ENCODE measurements around the gene SULT1C4.

The SULT1C4 gene

GRCh38 chr2:108376774-108377173, 980 bp upstream of the SULT1C4 start:
- no peak for FAIRE-seq

GRCh38 chr2:108377401-108377800, 353 bp upstream of the SULT1C4 start:
- no peak for FAIRE-seq

- no peak for FAIRE-seq
These were observed 1.1 kb downstream of the SULT1C4 start for GRCh38 chr2:108378851-108379250.

GRCh38 chr2:108382196-108382595, 4.4 kb downstream of the SULT1C4 start:
- no peak for FAIRE-seq

- FAIRE-seq, result no peak
These were observed 5.5 kb downstream of the SULT1C4 start for GRCh38 chr2:108383146-108383830.

- FAIRE-seq, result no peak
These were observed 7.1 kb downstream of the SULT1C4 start for GRCh38 chr2:108384662-108385393.

- FAIRE-seq, result no peak
These were observed 7.8 kb downstream of the SULT1C4 start for GRCh38 chr2:108385411-108386071.

- FAIRE-seq, result no peak
These were observed 10.3 kb downstream of the SULT1C4 start for GRCh38 chr2:108388045-108388444.

- no peak for FAIRE-seq
These were observed 12.6 kb downstream of the SULT1C4 start for GRCh38 chr2:108390340-108390739.

GRCh38 chr2:108392029-108392428, 14.3 kb downstream of the SULT1C4 start:
- no peak for FAIRE-seq

- FAIRE-seq, result no peak
These were observed 15.4 kb downstream of the SULT1C4 start for GRCh38 chr2:108393197-108393596.

GRCh38 chr2:108395155-108395554, 17.4 kb downstream of the SULT1C4 start:
- FAIRE-seq, result no peak

GRCh38 chr2:108396845-108397244, 19.1 kb downstream of the SULT1C4 start:
- FAIRE-seq, result no peak

- no peak for FAIRE-seq
These were observed 21.7 kb downstream of the SULT1C4 start for GRCh38 chr2:108399479-108399878.

GRCh38 chr2:108401800-108402199, 24.0 kb downstream of the SULT1C4 start:
- no peak for FAIRE-seq

GRCh38 chr2:108403494-108403893, 25.7 kb downstream of the SULT1C4 start:
- FAIRE-seq, result no peak

GRCh38 chr2:108404784-108405397, 27.1 kb downstream of the SULT1C4 start:
- no peak for FAIRE-seq

- FAIRE-seq, result no peak
These were observed 30.3 kb downstream of the SULT1C4 start for GRCh38 chr2:108407864-108408729.

- no peak for FAIRE-seq
These were observed 32.0 kb downstream of the SULT1C4 start for GRCh38 chr2:108409768-108410167.

GRCh38 chr2:108412995-108413710, 35.4 kb downstream of the SULT1C4 start:
- no peak for FAIRE-seq

- FAIRE-seq, result no peak
These were observed 35.9 kb downstream of the SULT1C4 start for GRCh38 chr2:108413711-108414095.
